HepG2 (cell line): Measurements from ENCODE around the gene SDK1. TPM values are rescaled to one million over a fixed set of nuclear protein-coding genes. Genes with fewer than 3 reads are reported as not detected.

Experiments used
- ARNTL ChIP-seq: sonication (generic); formaldehyde crosslinking; IDR thresholded peaks from 2 replicates; pipeline ENCODE4 v1.4.0; 2020; ENCODE audit warnings: mild to moderate bottlenecking, missing genetic modification reagents
- ASH2L ChIP-seq: fragments of 300-600, 200-600 bp; sonication (generic); IDR thresholded peaks from 2 replicates; pipeline ENCODE4 v1.7.0; 2017; ENCODE audit warnings: low read depth, mild to moderate bottlenecking, moderate library complexity, mixed read lengths, low read length; ENCODE audit not compliant: insufficient read length
- ATF7 ChIP-seq, 2 experiments: fragments of 450-650 bp in 1 of 2; sonication (generic) in 1 of 2; formaldehyde crosslinking in 1 of 2; IDR thresholded peaks; 2 replicates each; pipeline versions ENCODE4 v1.4.0 to v1.6.1; 2016 to 2020; ENCODE audit warnings: antibody characterized with exemption in 1 of 2, mild to moderate bottlenecking in 1 of 2, missing genetic modification reagents in 1 of 2
- CSRNP2 ChIP-seq: sonication (generic); formaldehyde crosslinking; conservative IDR thresholded peaks from 2 replicates; pipeline ENCODE4 v1.8.0; 2022; ENCODE audit warnings: low read depth, missing genetic modification reagents
- EED ChIP-seq: sonication (generic); formaldehyde crosslinking; IDR thresholded peaks from 2 replicates; pipeline ENCODE4 v1.5.0; 2020; ENCODE audit warnings: mild to moderate bottlenecking, missing genetic modification reagents
- EHMT2 ChIP-seq: fragments of 200-600 bp; sonication (generic); IDR thresholded peaks from 2 replicates; pipeline ENCODE4 v1.7.0; 2017; ENCODE audit warnings: antibody characterized with exemption, low read depth, low read length, borderline replicate concordance
- FOSL1 ChIP-seq: sonication (generic); formaldehyde crosslinking; IDR thresholded peaks from 2 replicates; pipeline ENCODE4 v1.9.0; 2021; ENCODE audit warnings: missing genetic modification reagents, borderline replicate concordance
- GATAD2A ChIP-seq: IDR thresholded peaks from 2 replicates; pipeline ENCODE4 v1.6.1; 2016
- KDM4B ChIP-seq: sonication (generic); formaldehyde crosslinking; IDR thresholded peaks from 2 replicates; pipeline ENCODE4 v1.4.0; 2020; ENCODE audit warnings: missing genetic modification reagents
- KMT2A ChIP-seq: sonication (generic); formaldehyde crosslinking; IDR thresholded peaks from 2 replicates; pipeline ENCODE4 v1.4.0; 2020; ENCODE audit warnings: missing genetic modification reagents
- LBX2 ChIP-seq: sonication (generic); formaldehyde crosslinking; IDR thresholded peaks from 2 replicates; pipeline ENCODE4 v1.5.0; 2020; ENCODE audit warnings: missing genetic modification reagents, mild to moderate bottlenecking, borderline replicate concordance
- MXD4 ChIP-seq: IDR thresholded peaks from 2 replicates; pipeline ENCODE4 v1.6.1; 2016; ENCODE audit warnings: mild to moderate bottlenecking, missing biosample characterization, missing genetic modification reagents
- NFE2 ChIP-seq: sonication (generic); formaldehyde crosslinking; IDR thresholded peaks from 2 replicates; pipeline ENCODE4 v1.4.0; 2020; ENCODE audit warnings: missing genetic modification reagents
- NR1H2 ChIP-seq: sonication (generic); formaldehyde crosslinking; IDR thresholded peaks from 2 replicates; pipeline ENCODE4 v1.8.1; 2022; ENCODE audit warnings: low read depth, missing genetic modification reagents, borderline replicate concordance
- RBM22 ChIP-seq: fragments of 200-400 bp; formaldehyde crosslinking; optimal IDR thresholded peaks from 2 replicates; pipeline ENCODE3; 2017; ENCODE audit warnings: mild to moderate bottlenecking, low read length, moderate library complexity
- RERE ChIP-seq: IDR thresholded peaks from 2 replicates; pipeline ENCODE4 v1.6.1; 2016; ENCODE audit warnings: low read depth, missing genetic modification reagents, missing compliant biosample characterization
- SALL1 ChIP-seq: sonication (generic); formaldehyde crosslinking; IDR thresholded peaks from 2 replicates; pipeline ENCODE4 v1.8.0; 2022; ENCODE audit warnings: mild to moderate bottlenecking, missing genetic modification reagents
- SMAD9 ChIP-seq: sonication (generic); formaldehyde crosslinking; IDR thresholded peaks from 2 replicates; pipeline ENCODE4 v1.5.1; 2020; ENCODE audit warnings: mild to moderate bottlenecking, missing genetic modification reagents
- STAT5B ChIP-seq: sonication (generic); formaldehyde crosslinking; IDR thresholded peaks from 2 replicates; pipeline ENCODE4 v1.4.0; 2020; ENCODE audit warnings: missing genetic modification reagents
- ZBTB42 ChIP-seq: sonication (generic); formaldehyde crosslinking; IDR thresholded peaks from 2 replicates; pipeline ENCODE4 v1.5.0; 2020; ENCODE audit warnings: mild to moderate bottlenecking, missing genetic modification reagents
- ZFP82 ChIP-seq: sonication (generic); formaldehyde crosslinking; IDR thresholded peaks from 2 replicates; pipeline ENCODE4 v1.5.1; 2020; ENCODE audit warnings: mild to moderate bottlenecking, missing genetic modification reagents, borderline replicate concordance
- ZNF160 ChIP-seq: sonication (generic); formaldehyde crosslinking; IDR thresholded peaks from 2 replicates; pipeline ENCODE4 v1.8.0; 2022; ENCODE audit warnings: mild to moderate bottlenecking, inconsistent platforms, missing genetic modification reagents
- ZNF501 ChIP-seq: sonication (generic); formaldehyde crosslinking; IDR thresholded peaks from 2 replicates; pipeline ENCODE4 v1.5.1; 2020; ENCODE audit warnings: mild to moderate bottlenecking, moderate library complexity, missing genetic modification reagents
- ZNF713 ChIP-seq: sonication (generic); formaldehyde crosslinking; IDR thresholded peaks from 2 replicates; pipeline ENCODE4 v1.4.0; 2020; ENCODE audit warnings: mild to moderate bottlenecking, missing genetic modification reagents
- ZNF839 ChIP-seq: sonication (generic); formaldehyde crosslinking; IDR thresholded peaks from 2 replicates; pipeline ENCODE4 v1.4.0; 2020; ENCODE audit warnings: missing genetic modification reagents, mild to moderate bottlenecking, borderline replicate concordance
- ZNF841 ChIP-seq: sonication (generic); formaldehyde crosslinking; IDR thresholded peaks from 2 replicates; pipeline ENCODE4 v1.8.1; 2023; ENCODE audit warnings: missing genetic modification reagents, borderline replicate concordance
- polyA plus RNA-seq, 8 experiments: library from polyadenylated mRNA; depleted of rRNA in 3 of 8; stranded (reverse) in 7 of 8; unstranded in 1 of 8; fragments of >200 nt; fragmentation: Illumina TruSeq in 4 of 8; extraction: Trizol in 4 of 8; gene quantifications; 2 replicates each; pipeline versions ENCODE4 v1.2.1 to v1.2.3, GENCODE V29; 2011 to 2016; ENCODE audit warnings: low read depth in 4 of 8, missing spikeins in 1 of 8, mixed read lengths in 1 of 8; ENCODE audit not compliant: insufficient read depth in 1 of 8
- total RNA-seq, 5 experiments: library from RNA; depleted of rRNA; stranded (reverse); fragments of >200 nt; fragmentation: Illumina TruSeq; extraction: Trizol; gene quantifications; 2 replicates each; pipeline ENCODE4 v1.2.3, GENCODE V29; 2016; ENCODE audit warnings: low read depth in 1 of 5

Gene SDK1
- total and polyA plus RNA-seq, 2 of the 13 experiments (the other 11 are each of a cell fraction or from before 2014, with no cell fraction given): 0.35 to 2.4 TPM

GRCh38 chr7:3922175-3922635, 621.2 kb downstream of the SDK1 start (continued):
- no peak for TF ChIP-seq KDM4B (CRISPR knock-in tag)
- TF ChIP-seq ZBTB42 (CRISPR knock-in tag): no peak
- TF ChIP-seq SMAD9 (CRISPR knock-in tag): no peak
- TF ChIP-seq ZNF501 (CRISPR knock-in tag): no peak
- no peak for TF ChIP-seq ZNF839 (CRISPR knock-in tag)
- no peak for TF ChIP-seq ZNF160 (CRISPR knock-in tag)
- TF ChIP-seq RERE (CRISPR knock-in tag): no peak
- TF ChIP-seq LBX2 (CRISPR knock-in tag): no peak
- no peak for TF ChIP-seq ZNF713 (CRISPR knock-in tag)
- TF ChIP-seq GATAD2A (CRISPR knock-in tag): no peak
- no peak for TF ChIP-seq RBM22
- no peak for TF ChIP-seq KMT2A (CRISPR knock-in tag)
- TF ChIP-seq MXD4 (CRISPR knock-in tag): no peak
- no peak for TF ChIP-seq ZNF841
- peak; percentile 54 for TF ChIP-seq ATF7 (IDR thresholded peaks at IDR 0.05)
- no peak for TF ChIP-seq ATF7 (CRISPR knock-in tag; IDR thresholded peaks at IDR 0.05)
- no peak for TF ChIP-seq ASH2L
- TF ChIP-seq FOSL1: no peak
- peak; percentile 56; the same call in 1 of the 2 replicates for TF ChIP-seq NFE2
- TF ChIP-seq ZFP82: no peak
- no peak for TF ChIP-seq CSRNP2 (CRISPR knock-in tag)
- no peak for TF ChIP-seq STAT5B (CRISPR knock-in tag)
- TF ChIP-seq SALL1: no peak
- no peak for TF ChIP-seq EED
- TF ChIP-seq EHMT2: no peak
- TF ChIP-seq NR1H2 (CRISPR knock-in tag): no peak
- no peak for TF ChIP-seq ARNTL (CRISPR knock-in tag)
